GM12801 (cell line): Measurements from ENCODE around the gene COL4A1.

Source experiments
- CTCF ChIP-seq: IDR thresholded peaks from one replicate; pipeline ENCODE4 v1.5.1; 2011; ENCODE audit warnings: control low read depth; ENCODE audit not compliant: insufficient read length; ENCODE audit errors: extremely low read depth

Gene COL4A1

DNA sequence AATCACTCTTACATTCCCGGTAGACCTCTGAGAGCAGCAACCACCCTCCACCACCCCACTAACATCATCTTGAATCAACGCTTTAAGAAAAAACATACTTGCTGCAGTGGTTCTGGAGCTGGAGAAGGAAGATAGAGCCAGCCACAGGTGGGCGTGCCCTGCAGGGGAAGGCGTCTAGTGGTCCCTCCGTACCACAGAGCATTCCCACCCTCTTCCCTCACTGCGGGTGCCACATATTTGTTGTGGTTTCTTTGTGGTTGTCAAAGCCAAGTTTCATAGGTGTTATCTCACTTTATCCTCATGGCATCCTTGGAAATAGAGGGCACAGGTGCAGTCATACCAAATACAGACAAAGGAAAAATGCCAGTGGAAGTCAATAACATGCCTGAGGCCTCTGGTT lies 22.3 kb upstream of the COL4A1 start:
- TF ChIP-seq CTCF, result no peak

DNA sequence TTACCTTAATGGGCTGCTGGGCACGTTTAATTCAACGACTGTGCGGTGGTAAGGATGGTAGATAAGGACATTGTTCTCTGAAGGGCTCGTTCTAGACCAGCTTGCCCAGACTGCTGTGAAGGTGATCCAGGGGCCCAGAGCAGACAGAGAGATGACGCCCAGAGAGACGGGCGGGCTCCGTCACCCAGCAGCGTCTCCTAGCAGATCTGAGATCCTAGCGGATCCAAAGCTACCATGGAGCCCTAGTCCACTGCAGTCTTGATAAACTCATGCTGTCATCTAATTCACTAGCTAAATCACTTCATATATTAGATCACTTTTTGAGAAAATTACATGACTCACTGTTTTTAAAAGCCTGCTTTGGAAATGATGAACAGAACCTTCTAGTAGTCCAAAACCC lies 21.6 kb upstream of the COL4A1 start:
- no peak for TF ChIP-seq CTCF

DNA sequence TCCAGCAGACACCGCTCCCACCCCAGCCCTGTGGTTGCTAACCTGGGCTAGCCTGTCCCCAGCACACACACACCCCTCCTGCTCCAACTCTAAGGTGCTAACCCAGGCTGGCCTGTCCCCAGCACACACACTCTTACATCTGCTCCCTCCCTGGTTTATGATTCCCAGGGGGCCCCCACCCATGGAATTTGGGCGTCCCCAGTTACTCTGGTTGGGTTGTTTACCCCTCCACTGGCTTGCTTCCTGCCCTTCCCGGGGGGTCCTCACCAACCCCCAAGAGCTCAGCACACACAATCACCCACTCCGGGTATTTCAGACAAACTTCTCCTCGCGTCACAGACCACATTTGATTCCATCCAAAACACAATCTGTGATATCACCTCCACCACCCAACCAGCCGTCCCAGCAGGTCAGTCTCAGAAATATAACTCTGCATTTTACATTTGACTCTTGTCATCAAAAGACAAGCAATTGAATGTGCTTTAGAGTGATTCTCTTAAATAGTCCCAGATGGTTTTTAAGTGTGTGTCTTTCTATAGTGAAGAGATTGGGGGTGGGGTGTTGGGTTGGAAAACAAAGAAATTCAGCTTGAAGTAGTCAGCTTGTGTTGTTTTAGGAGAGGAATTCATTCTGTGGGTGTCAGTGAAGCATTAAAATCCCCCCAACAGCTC lies 20.2 kb upstream of the COL4A1 start:
- no peak for TF ChIP-seq CTCF

DNA sequence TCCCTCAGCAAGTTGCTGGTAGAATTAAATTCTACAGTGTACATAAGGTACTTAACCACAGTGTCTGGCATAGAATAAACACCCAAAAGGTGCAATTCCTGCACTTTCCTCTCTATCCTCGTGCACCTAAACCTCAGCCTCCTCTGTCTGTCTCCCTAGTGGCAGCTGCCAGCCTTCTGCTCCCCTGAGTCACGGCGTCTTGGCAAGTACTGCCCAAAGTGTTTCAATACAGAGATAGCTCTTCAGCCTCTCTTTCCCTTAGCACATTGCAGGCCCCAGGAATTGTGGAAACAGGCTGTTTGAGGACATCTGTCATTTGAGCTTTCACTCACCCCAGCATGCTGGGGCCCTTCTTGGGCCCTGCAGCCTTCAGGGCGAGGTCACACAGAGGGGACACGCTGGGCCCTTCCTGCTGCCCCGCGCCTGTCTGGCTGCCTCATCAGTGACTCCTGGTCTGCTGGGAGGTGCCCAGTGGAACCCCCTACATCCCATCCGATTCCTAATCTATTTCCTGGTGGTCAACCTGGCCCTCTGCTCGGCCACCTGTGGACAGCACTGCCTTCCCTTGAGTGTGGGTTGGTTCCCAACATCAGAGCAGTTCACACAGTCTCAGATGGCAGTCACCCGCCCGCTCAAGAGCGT lies 19.4 kb upstream of the COL4A1 start:
- no peak for TF ChIP-seq CTCF

- no peak for TF ChIP-seq CTCF
Observed at GRCh38 chr13:110324026-110324749, 17.2 kb upstream of the COL4A1 start.

- TF ChIP-seq CTCF, result no peak
Observed at GRCh38 chr13:110323172-110323891, 16.4 kb upstream of the COL4A1 start.

- TF ChIP-seq CTCF, result no peak
Observed at GRCh38 chr13:110322828-110323171, 15.8 kb upstream of the COL4A1 start.
